ENCODE results near the gene MYO18A. TPM values are rescaled to one million over a fixed set of nuclear protein-coding genes. Genes with fewer than 3 reads are reported as not detected.

MYO18A gene
- total RNA-seq, 5 donors from 2014 or later (not counting 1 experiment from before 2014, with no cell fraction given) = 119 to 151 (median 145) TPM

- Histone ChIP-seq H3K4me3 (ENCODE audit: control insufficient read depth in 1 of 2, extremely low read depth in 1 of 2, low read length in 1 of 2) (no peak overlapping the region), H3K27ac (ENCODE audit: low read length) (no peak overlapping the region), H3K4me1 (ENCODE audit: control insufficient read depth in 1 of 2, extremely low read depth in 1 of 2, insufficient read depth in 2 of 2, low read length in 2 of 2) (no peaks in the 10 kb centered on the region), H3K36me3 (ENCODE audit: control insufficient read depth in 2 of 2, extremely low read depth in 1 of 2, insufficient read depth in 1 of 2, low read length in 1 of 2) (no peaks in the 10 kb centered on the region), H3K27me3 (replicated peaks in 1 of 2; ENCODE audit: control insufficient read depth in 2 of 2, extremely low read depth in 1 of 2, insufficient read depth in 2 of 2, low read length in 1 of 2) (peaks cover 0 to 23% of the 10 kb centered on the region in 2 experiments), H3K9me3 (no peaks in the 10 kb centered on the region)
- H3K9me3 Mint-ChIP-seq = no peaks in the 10 kb centered on the region
- DNase-seq = no peak
- H3K27ac Mint-ChIP-seq = no peak overlapping the region
- ChIA-PET POLR2A (no interaction called here), CTCF (interaction anchor here in 1 of 2 donors (1.1 kb wide), 1 partner anchor 49 kb away, joined by 4 read pairs; no protein-coding TSS in a partner anchor)
- no peak for ATAC-seq (replicated peaks in 1 of 4)
- H3K27me3 Mint-ChIP-seq = peaks cover 20 to 24% of the 10 kb centered on the region in 2 donors
- peaks cover 0 to 5% (median 0%) of the 10 kb centered on the region in 3 donors for H3K4me1 Mint-ChIP-seq
- no peak overlapping the region for H3K4me3 Mint-ChIP-seq
- 78% methylated on average over 9 of the region's 11 CpGs for WGBS (ENCODE audit: insufficient coverage)
- no peaks in the 10 kb centered on the region for H3K36me3 Mint-ChIP-seq
These were observed 130.6 kb downstream of the MYO18A start for GRCh38 chr17:29049541-29050145.

DNA sequence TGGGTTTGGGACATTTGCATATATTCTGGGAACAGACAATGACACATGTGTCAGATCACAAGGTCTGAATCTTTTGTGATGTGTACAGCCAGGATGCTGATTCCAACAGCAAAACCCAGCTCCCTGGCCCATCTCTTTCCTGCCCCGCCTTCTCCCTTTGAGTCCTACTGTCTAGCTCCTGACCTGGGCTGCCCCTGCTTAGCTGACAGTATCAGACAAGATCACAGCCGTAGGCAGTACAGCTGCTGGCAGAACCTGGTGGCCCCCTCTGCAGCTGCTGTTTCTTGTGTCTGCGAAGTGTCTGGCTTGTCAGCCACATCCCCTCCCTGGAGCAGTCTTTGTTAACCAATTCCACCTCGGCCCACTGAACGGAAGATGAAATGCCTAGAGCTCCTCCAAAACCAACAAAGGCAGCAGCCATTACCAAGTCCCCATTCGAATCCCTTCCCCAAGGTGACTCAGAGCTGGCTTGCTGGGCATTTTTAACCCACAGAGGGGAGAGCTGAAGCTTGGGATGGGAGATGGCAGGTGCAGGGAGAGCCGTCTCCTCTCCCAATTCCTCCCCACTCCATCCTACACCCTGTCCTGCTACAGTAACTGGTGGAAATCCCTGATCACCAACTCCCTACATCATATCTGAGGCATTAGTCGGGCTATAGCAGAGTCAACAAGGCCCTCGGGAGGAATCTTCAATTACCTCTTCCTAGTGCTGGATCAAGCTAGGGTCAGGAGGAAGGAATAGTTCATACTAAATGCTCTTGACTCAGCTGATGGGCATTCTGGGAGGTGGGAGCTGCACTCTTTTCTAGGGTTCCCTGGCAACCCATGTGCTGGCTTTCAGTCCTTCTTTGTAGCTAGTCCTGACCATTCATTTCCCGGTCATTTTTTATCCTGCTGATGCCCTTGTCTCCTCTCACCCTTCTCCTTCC lies 131.5 kb downstream of the MYO18A start:
- WGBS (ENCODE audit: insufficient coverage) = 78% methylated on average over 4 of the region's 10 CpGs

DNA sequence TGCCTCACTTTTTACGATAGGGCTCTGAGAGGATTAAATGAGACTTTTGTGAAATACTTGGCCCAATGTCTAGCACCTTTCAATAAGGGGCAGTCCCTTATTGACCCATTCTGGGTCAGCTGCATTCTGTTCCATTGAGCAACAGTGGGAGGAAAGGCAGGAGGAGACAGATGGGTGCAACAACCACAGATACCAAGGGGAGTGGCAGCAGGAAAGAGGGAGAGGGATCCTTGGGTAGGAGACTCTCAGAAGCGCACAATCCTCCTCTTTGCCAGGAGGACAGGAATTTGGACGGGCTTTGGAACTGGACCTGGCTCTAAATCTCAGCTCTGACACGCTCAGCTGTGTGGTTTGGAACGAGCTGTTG lies 133.7 kb downstream of the MYO18A start:
- DNase-seq (no peak), ATAC-seq (replicated peaks in 1 of 4) (no peak)
- Histone ChIP-seq H3K4me1 (ENCODE audit: control insufficient read depth in 1 of 2, extremely low read depth in 1 of 2, insufficient read depth in 2 of 2, low read length in 2 of 2) (peaks cover 0 to 7% of the 10 kb centered on the region in 2 experiments), H3K4me3 (ENCODE audit: control insufficient read depth in 1 of 2, extremely low read depth in 1 of 2, low read length in 1 of 2) (no peak overlapping the region), H3K27me3 (replicated peaks in 1 of 2; ENCODE audit: control insufficient read depth in 2 of 2, extremely low read depth in 1 of 2, insufficient read depth in 2 of 2, low read length in 1 of 2) (peaks cover 0 to 26% of the 10 kb centered on the region in 2 experiments), H3K27ac (ENCODE audit: low read length) (no peak overlapping the region), H3K9me3 (no peaks in the 10 kb centered on the region), H3K36me3 (ENCODE audit: control insufficient read depth in 2 of 2, extremely low read depth in 1 of 2, insufficient read depth in 1 of 2, low read length in 1 of 2) (no peaks in the 10 kb centered on the region)
- Mint-ChIP-seq H3K4me1 (peaks cover 0 to 14% (median 5%) of the 10 kb centered on the region in 3 donors), H3K27ac (no peak overlapping the region), H3K9me3 (no peaks in the 10 kb centered on the region), H3K36me3 (no peaks in the 10 kb centered on the region), H3K27me3 (peaks cover 27 to 31% of the 10 kb centered on the region in 2 donors), H3K4me3 (no peak overlapping the region)
- POLR2A ChIA-PET = no interaction called here
- 74% methylated on average over 2 of the region's 5 CpGs for WGBS (ENCODE audit: insufficient coverage)
- CTCF ChIA-PET = interaction anchor here in 1 of 2 donors (0.8 kb wide), 1 partner anchor 90 kb away, joined by 3 read pairs; no protein-coding TSS in a partner anchor

More for the DNA sequence above, 131.5 kb downstream of the MYO18A start:
- Mint-ChIP-seq H3K4me1 (peaks cover 0 to 5% (median 0%) of the 10 kb centered on the region in 3 donors), H3K9me3 (no peaks in the 10 kb centered on the region), H3K4me3 (no peak overlapping the region), H3K27me3 (peaks cover 20 to 24% of the 10 kb centered on the region in 2 donors), H3K27ac (no peak overlapping the region), H3K36me3 (no peaks in the 10 kb centered on the region)
- Histone ChIP-seq H3K9me3 (no peaks in the 10 kb centered on the region), H3K36me3 (ENCODE audit: control insufficient read depth in 2 of 2, extremely low read depth in 1 of 2, insufficient read depth in 1 of 2, low read length in 1 of 2) (no peaks in the 10 kb centered on the region), H3K27ac (ENCODE audit: low read length) (no peak overlapping the region), H3K27me3 (replicated peaks in 1 of 2; ENCODE audit: control insufficient read depth in 2 of 2, extremely low read depth in 1 of 2, insufficient read depth in 2 of 2, low read length in 1 of 2) (peaks cover 0 to 20% of the 10 kb centered on the region in 2 experiments), H3K4me3 (ENCODE audit: control insufficient read depth in 1 of 2, extremely low read depth in 1 of 2, low read length in 1 of 2) (no peak overlapping the region), H3K4me1 (ENCODE audit: control insufficient read depth in 1 of 2, extremely low read depth in 1 of 2, insufficient read depth in 2 of 2, low read length in 2 of 2) (no peaks in the 10 kb centered on the region)
- ChIA-PET POLR2A (no interaction called here), CTCF (interaction anchor here (0.5 to 1.1 kb wide), 2 partner anchors 50 to 439 kb away, joined by 4 to 8 read pairs; no protein-coding TSS in a partner anchor)
- ATAC-seq (replicated peaks in 1 of 4) = no peak
- DNase-seq = no peak

- Histone ChIP-seq H3K27me3 (replicated peaks in 1 of 2; ENCODE audit: control insufficient read depth in 2 of 2, extremely low read depth in 1 of 2, insufficient read depth in 2 of 2, low read length in 1 of 2) (peaks cover 0 to 21% of the 10 kb centered on the region in 2 experiments), H3K36me3 (ENCODE audit: control insufficient read depth in 2 of 2, extremely low read depth in 1 of 2, insufficient read depth in 1 of 2, low read length in 1 of 2) (no peaks in the 10 kb centered on the region), H3K27ac (ENCODE audit: low read length) (no peak overlapping the region), H3K9me3 (no peaks in the 10 kb centered on the region), H3K4me3 (ENCODE audit: control insufficient read depth in 1 of 2, extremely low read depth in 1 of 2, low read length in 1 of 2) (no peak overlapping the region), H3K4me1 (ENCODE audit: control insufficient read depth in 1 of 2, extremely low read depth in 1 of 2, insufficient read depth in 2 of 2, low read length in 2 of 2) (peaks cover 0 to 7% of the 10 kb centered on the region in 2 experiments)
- DNase-seq (no peak), ATAC-seq (replicated peaks in 1 of 4) (no peak)
- ChIA-PET POLR2A (no interaction called here), CTCF (no interaction called here)
- Mint-ChIP-seq H3K9me3 (no peaks in the 10 kb centered on the region), H3K27me3 (peaks cover 27 to 31% of the 10 kb centered on the region in 2 donors), H3K36me3 (no peaks in the 10 kb centered on the region), H3K4me1 (peaks cover 0 to 14% (median 5%) of the 10 kb centered on the region in 3 donors), H3K4me3 (no peak overlapping the region), H3K27ac (no peak overlapping the region)
- 71% methylated on average over 3 of the region's 7 CpGs for WGBS (ENCODE audit: insufficient coverage)
These were observed 134.3 kb downstream of the MYO18A start for GRCh38 chr17:29045734-29046472.

DNA sequence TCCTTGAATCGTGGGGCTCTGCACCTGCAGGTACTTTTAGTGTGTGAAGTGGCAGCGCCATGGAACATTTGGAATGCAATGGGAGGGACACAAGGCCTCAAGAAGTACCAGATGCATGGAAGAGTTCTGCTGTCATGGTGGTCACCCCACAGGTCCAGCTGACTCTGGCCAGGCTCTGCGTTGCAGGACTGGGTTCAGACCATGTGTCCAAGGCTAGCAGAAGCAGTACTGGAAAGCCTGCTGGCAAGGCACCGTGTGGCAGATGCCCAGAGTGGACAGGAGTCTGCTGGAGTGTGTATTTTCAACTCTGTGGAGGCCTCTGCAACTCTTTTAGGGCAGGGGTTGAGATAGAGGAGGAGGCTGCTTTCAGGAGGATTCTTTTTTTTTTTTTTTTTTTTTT lies 135.2 kb downstream of the MYO18A start:
- POLR2A ChIA-PET = no interaction called here

More for the DNA sequence above, 135.2 kb downstream of the MYO18A start:
- no peak for DNase-seq
- ATAC-seq (replicated peaks in 1 of 4) = no peak
- H3K27ac Mint-ChIP-seq = no peak overlapping the region
- CTCF ChIA-PET = no interaction called here
- no peaks in the 10 kb centered on the region for H3K36me3 Mint-ChIP-seq
- Histone ChIP-seq H3K36me3 (ENCODE audit: control insufficient read depth in 2 of 2, extremely low read depth in 1 of 2, insufficient read depth in 1 of 2, low read length in 1 of 2) (no peaks in the 10 kb centered on the region), H3K27ac (ENCODE audit: low read length) (no peak overlapping the region), H3K27me3 (replicated peaks in 1 of 2; ENCODE audit: control insufficient read depth in 2 of 2, extremely low read depth in 1 of 2, insufficient read depth in 2 of 2, low read length in 1 of 2) (peaks cover 0 to 29% of the 10 kb centered on the region in 2 experiments), H3K4me3 (ENCODE audit: control insufficient read depth in 1 of 2, extremely low read depth in 1 of 2, low read length in 1 of 2) (no peak overlapping the region), H3K9me3 (no peaks in the 10 kb centered on the region), H3K4me1 (ENCODE audit: control insufficient read depth in 1 of 2, extremely low read depth in 1 of 2, insufficient read depth in 2 of 2, low read length in 2 of 2) (peaks cover 0 to 7% of the 10 kb centered on the region in 2 experiments)
- WGBS (ENCODE audit: insufficient coverage) = 75% methylated on average over 4 of the region's 4 CpGs
- peaks cover 27 to 30% of the 10 kb centered on the region in 2 donors for H3K27me3 Mint-ChIP-seq
- no peaks in the 10 kb centered on the region for H3K9me3 Mint-ChIP-seq
- H3K4me1 Mint-ChIP-seq = peaks cover 0 to 14% (median 5%) of the 10 kb centered on the region in 3 donors
- H3K4me3 Mint-ChIP-seq = no peak overlapping the region
